H1 (cell line): ENCODE measurements around the gene CYP39A1. TPM values are rescaled to one million over a fixed set of nuclear protein-coding genes. Genes with fewer than 3 reads are reported as not detected.

Source experiments
- CTCF ChIA-PET: fragments of 300-600 bp; sonication (Branson Sonifier 250); formaldehyde crosslinking; loops from one replicate; lab custom pipeline; 2021; ENCODE audit not compliant: partially characterized antibody; lab: Charles Lee
- POLR2A ChIA-PET: fragments of 300-600 bp; sonication (Branson Sonifier 250); formaldehyde crosslinking; loops from one replicate; lab custom pipeline; 2021; ENCODE audit warnings: inconsistent platforms; ENCODE audit not compliant: partially characterized antibody; lab: Charles Lee
- DNase-seq, 2 experiments: peaks; one replicate each; pipeline versions ENCODE4 v3.0.0 to v3.0.0-alpha.2; 2010 to 2022; ENCODE audit warnings: low spot score in 2 of 2, low read depth in 1 of 2, mixed read lengths in 1 of 2
- FAIRE-seq: peaks from 2 replicates; lab custom pipeline; 2011; peaks lifted over from hg19 to GRCh38; lab: Jason Lieb, UNC
- H2AFZ ChIP-seq: 2 replicates; pipeline ENCODE4 v1.8.1; 2012; ENCODE audit warnings: low read length, inconsistent platforms
- H2AK5ac ChIP-seq: 2 replicates; pipeline ENCODE4 v1.6.1; 2013; ENCODE audit warnings: low read depth, low read length
- H2BK120ac ChIP-seq: replicated peaks from 2 replicates; pipeline ENCODE3; 2013; ENCODE audit warnings: low read depth, low read length, inconsistent platforms
- H2BK12ac ChIP-seq: 2 replicates; pipeline ENCODE4 v1.6.1; 2013; ENCODE audit warnings: low read depth, low read length
- H2BK15ac ChIP-seq: 2 replicates; pipeline ENCODE4 v1.6.1; 2013; ENCODE audit warnings: low read length
- H2BK20ac ChIP-seq: 2 replicates; pipeline ENCODE4 v1.6.1; 2013; ENCODE audit warnings: low read length
- H2BK5ac ChIP-seq: 2 replicates; pipeline ENCODE4 v1.6.1; 2013; ENCODE audit warnings: low read depth, low read length
- H3K14ac ChIP-seq: 2 replicates; pipeline ENCODE4 v1.6.1; 2013; ENCODE audit warnings: inconsistent platforms; ENCODE audit not compliant: insufficient read length
- H3K18ac ChIP-seq: 2 replicates; pipeline ENCODE4 v1.6.1; 2013; ENCODE audit warnings: low read length; ENCODE audit errors: extremely low read depth
- H3K23ac ChIP-seq: 2 replicates; pipeline ENCODE4 v1.6.1; 2013; ENCODE audit warnings: inconsistent platforms; ENCODE audit not compliant: insufficient read length
- H3K23me2 ChIP-seq: 2 replicates; pipeline ENCODE4 v1.6.1; 2013; ENCODE audit warnings: low read depth, low read length
- H3K27ac ChIP-seq: 2 replicates; pipeline ENCODE4 v1.6.1; 2011; ENCODE audit warnings: low read depth, low read length, inconsistent platforms
- H3K27me3 ChIP-seq, 4 experiments: replicated peaks in 1 of 4; 1 replicate in 1 of 4; 2 replicates in 3 of 4; pipeline versions ENCODE4 v1.6.1 to v1.8.1; 2011 to 2013; ENCODE audit warnings: low read length in 3 of 4, mild to moderate bottlenecking in 3 of 4, inconsistent platforms in 2 of 4, mixed read lengths in 2 of 4, moderate library complexity in 1 of 4; ENCODE audit not compliant: control insufficient read depth in 3 of 4, insufficient read depth in 3 of 4; ENCODE audit errors: extremely low read depth in 1 of 4
- H3K36me3 ChIP-seq, 4 experiments: 2 replicates each; pipeline versions ENCODE4 v1.6.1 to v1.8.1; 2011 to 2013; ENCODE audit warnings: mild to moderate bottlenecking in 4 of 4, low read length in 3 of 4, moderate library complexity in 2 of 4, control low read depth in 1 of 4, inconsistent platforms in 1 of 4; ENCODE audit not compliant: insufficient read depth in 4 of 4, control insufficient read depth in 2 of 4
- H3K4ac ChIP-seq: replicated peaks from 2 replicates; pipeline ENCODE3; 2013; ENCODE audit warnings: low read length, low read depth, mixed read lengths, inconsistent platforms; ENCODE audit not compliant: insufficient read length
- H3K4me1 ChIP-seq, 4 experiments: replicated peaks in 1 of 4; 1 replicate in 1 of 4; 2 replicates in 3 of 4; pipeline versions ENCODE4 v1.6.1 to v1.8.1; 2011 to 2013; ENCODE audit warnings: low read length in 3 of 4, inconsistent platforms in 2 of 4, mixed read lengths in 1 of 4; ENCODE audit not compliant: insufficient read depth in 4 of 4, control insufficient read depth in 3 of 4
- H3K4me2 ChIP-seq, 2 experiments: 2 replicates each; pipeline versions ENCODE4 v1.6.1 to v1.8.1; 2011 to 2013; ENCODE audit warnings: low read depth in 2 of 2, low read length in 2 of 2, control low read depth in 1 of 2, inconsistent platforms in 1 of 2, mild to moderate bottlenecking in 1 of 2; ENCODE audit not compliant: insufficient read depth in 1 of 2
- H3K4me3 ChIP-seq, 4 experiments: fragments of 200-600, 300-600 bp in 1 of 4; sonication (generic), shearing (Covaris generic), sonication (Bioruptor Twin) in 1 of 4; 2 replicates each; pipeline versions ENCODE4 v1.5.1 to v1.8.1; 2011 to 2016; ENCODE audit warnings: low read length in 4 of 4, low read depth in 3 of 4, control low read depth in 2 of 4, inconsistent platforms in 2 of 4, mild to moderate bottlenecking in 2 of 4, mixed read lengths in 1 of 4, moderate library complexity in 1 of 4; ENCODE audit not compliant: insufficient read depth in 2 of 4; ENCODE audit errors: extremely low read depth in 1 of 4
- H3K56ac ChIP-seq: replicated peaks from 2 replicates; pipeline ENCODE3; 2013; ENCODE audit warnings: low read depth, mild to moderate bottlenecking, mixed read lengths, low read length, inconsistent platforms; ENCODE audit not compliant: insufficient read length
- H3K79me1 ChIP-seq: 2 replicates; pipeline ENCODE4 v1.6.1; 2013; ENCODE audit warnings: low read depth, low read length, control low read depth
- H3K79me2 ChIP-seq, 2 experiments: 2 replicates each; pipeline versions ENCODE4 v1.6.1 to v1.8.1; 2012 to 2013; ENCODE audit warnings: low read length in 2 of 2, mild to moderate bottlenecking in 2 of 2, inconsistent platforms in 1 of 2; ENCODE audit not compliant: insufficient read depth in 2 of 2, control insufficient read depth in 1 of 2
- H3K9ac ChIP-seq, 4 experiments: replicated peaks in 1 of 4; 1 replicate in 1 of 4; 2 replicates in 3 of 4; pipeline versions ENCODE4 v1.6.1 to v1.8.1; 2011 to 2013; ENCODE audit warnings: low read depth in 3 of 4, low read length in 3 of 4, control low read depth in 2 of 4, mild to moderate bottlenecking in 2 of 4, moderate library complexity in 2 of 4, inconsistent platforms in 1 of 4; ENCODE audit errors: extremely low read depth in 1 of 4
- H3K9me3 ChIP-seq, 2 experiments: 2 replicates each; pipeline versions ENCODE4 v1.6.1 to v1.8.1; 2012 to 2013; ENCODE audit warnings: mild to moderate bottlenecking in 2 of 2, moderate library complexity in 2 of 2, control low read depth in 1 of 2, inconsistent platforms in 1 of 2, low read depth in 1 of 2, low read length in 1 of 2, mixed read lengths in 1 of 2; ENCODE audit not compliant: insufficient read depth in 2 of 2
- H4K20me1 ChIP-seq, 2 experiments: replicated peaks in 1 of 2; 2 replicates each; pipeline versions ENCODE3 to v1.8.1; 2011 to 2013; ENCODE audit warnings: inconsistent platforms in 2 of 2, low read length in 2 of 2, mild to moderate bottlenecking in 1 of 2; ENCODE audit not compliant: insufficient read depth in 2 of 2, control insufficient read depth in 1 of 2
- H4K5ac ChIP-seq: 2 replicates; pipeline ENCODE4 v1.6.1; 2013; ENCODE audit warnings: low read length, low read depth, mixed read lengths, inconsistent platforms; ENCODE audit not compliant: insufficient read length
- H4K8ac ChIP-seq: 2 replicates; pipeline ENCODE4 v1.8.0; 2013; ENCODE audit warnings: mild to moderate bottlenecking, moderate library complexity, low read length, inconsistent platforms; ENCODE audit not compliant: insufficient read depth; ENCODE audit errors: extremely low read depth
- H4K91ac ChIP-seq: replicated peaks from 2 replicates; pipeline ENCODE3; 2013; ENCODE audit warnings: low read length, mixed read lengths, inconsistent platforms; ENCODE audit not compliant: insufficient read length
- SIN3A ChIP-seq, 2 experiments: IDR thresholded peaks in 1 of 2; conservative IDR thresholded peaks in 1 of 2; 2 replicates each; pipeline ENCODE4 v1.6.1; 2011 to 2012; ENCODE audit warnings: low read length in 2 of 2, improper control_type of control experiment in 1 of 2, low read depth in 1 of 2, mild to moderate bottlenecking in 1 of 2
- WGBS, 2 experiments: shearing (Covaris generic) in 1 of 2; methylation state at CpG; one replicate each; pipeline versions ENCODE4 v1.1.6 to v1.1.7; 2013 to 2015; ENCODE audit warnings: low lambda C conversion rate in 2 of 2, mixed read lengths in 2 of 2, inconsistent platforms in 1 of 2, low coverage in 1 of 2, missing lambda C conversion rate in 1 of 2; ENCODE audit not compliant: insufficient replicate concordance in 2 of 2, insufficient coverage in 1 of 2, insufficient read length in 1 of 2; ENCODE audit errors: extremely low coverage in 1 of 2, missing lambda C conversion rate in 1 of 2; 5-methylcytosine and 5-hydroxymethylcytosine counted together
- polyA plus RNA-seq, 7 experiments: library from polyadenylated mRNA; depleted of rRNA in 3 of 7; stranded (reverse) in 5 of 7; unstranded in 2 of 7; fragments of >200 nt in 5 of 7; fragments of 200-250 nt in 2 of 7; gene quantifications; 1 replicate in 5 of 7; 2 replicates in 1 of 7; 4 replicates in 1 of 7; pipeline versions ENCODE4 v1.2.1 to v1.2.3, GENCODE V29; 2011 to 2013; ENCODE audit warnings: missing spikeins in 2 of 7, mixed read lengths in 2 of 7
- total RNA-seq: library from RNA; stranded (reverse); fragmentation: NEBNext Ultra II Directional; extraction: Animal tissue kit (Norgen Biotek cat#: 25700); gene quantifications from 2 replicates; pipeline ENCODE4 v1.2.1, GENCODE V29; 2021

Gene CYP39A1
- total and polyA plus RNA-seq, 2 of the 8 experiments (the other 6 are each of a cell fraction or from before 2014, with no cell fraction given), result 0.71 to 2.4 TPM

DNA sequence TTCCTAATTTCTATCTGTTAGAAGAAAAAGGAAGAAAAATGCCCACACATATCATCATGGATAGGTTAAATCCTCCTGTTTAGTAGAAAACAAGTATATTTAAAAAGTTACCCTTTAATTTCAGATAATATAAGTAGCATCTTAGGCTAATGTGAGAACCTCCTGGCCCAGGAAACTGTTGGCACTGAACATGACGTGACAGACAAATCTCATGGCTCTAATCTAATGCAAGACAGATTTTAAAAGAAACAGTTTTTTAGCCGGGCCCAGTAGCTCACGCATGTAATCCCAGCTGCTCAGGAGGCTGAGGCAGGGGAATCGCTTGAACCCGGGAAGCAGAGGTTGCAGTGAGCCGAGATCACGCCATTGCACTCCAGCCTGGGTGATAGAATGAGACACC, 22.9 kb downstream of the CYP39A1 start:
- WGBS, 2 experiments, result 82% methylated on average over 7 of the region's 7 CpGs; no CpG with 5 or more reads in 1 of the 2 experiments
- H4K5ac ChIP-seq, result no peak overlapping the region
- no peak overlapping the region for H3K23ac ChIP-seq
- no peak overlapping the region for H2AFZ ChIP-seq
- H2BK5ac ChIP-seq, result no peak overlapping the region
- no peak overlapping the region for H3K4me3 ChIP-seq
- DNase-seq (no peak), FAIRE-seq (no peak)
- no peaks in the 10 kb centered on the region for H3K9me3 ChIP-seq
- H4K8ac ChIP-seq, result no peak overlapping the region
- H3K4ac ChIP-seq, result no peak overlapping the region
- H3K23me2 ChIP-seq, result no peaks in the 10 kb centered on the region
- no peaks in the 10 kb centered on the region for H3K4me1 ChIP-seq
- ChIA-PET CTCF (interaction anchor here (0.7 to 1.3 kb wide), 3 partner anchors 26 to 407 kb away, joined by 3 read pairs; no protein-coding TSS in a partner anchor), POLR2A (no interaction called here)
- no peak overlapping the region for H3K9ac ChIP-seq
- no peak overlapping the region for H2AK5ac ChIP-seq
- H2BK120ac ChIP-seq, result no peak overlapping the region
- no peak overlapping the region for H3K4me2 ChIP-seq
- H3K79me2 ChIP-seq, result no peaks in the 10 kb centered on the region
- H3K27me3 ChIP-seq, result no peaks in the 10 kb centered on the region
- no peak overlapping the region for H4K91ac ChIP-seq
- no peaks in the 10 kb centered on the region for H4K20me1 ChIP-seq
- no peak overlapping the region for H3K56ac ChIP-seq
- H3K36me3 ChIP-seq, result no peaks in the 10 kb centered on the region
- no peak overlapping the region for H3K27ac ChIP-seq
- H3K14ac ChIP-seq, result no peak overlapping the region
- no peak overlapping the region for H2BK15ac ChIP-seq
- no peak overlapping the region for H3K18ac ChIP-seq
- no peaks in the 10 kb centered on the region for H3K79me1 ChIP-seq
- H2BK20ac ChIP-seq, result no peak overlapping the region
- H2BK12ac ChIP-seq, result no peak overlapping the region
- no peak for TF ChIP-seq SIN3A (conservative IDR thresholded peaks at IDR 0.05 in 1 of 2, IDR thresholded peaks at IDR 0.05 in 1 of 2; ENCODE audit: low read depth in 1 of 2, low read length in 2 of 2)
